ENCODE data around the gene GNG13. TPM values are rescaled to one million over a fixed set of nuclear protein-coding genes. Genes with fewer than 3 reads are reported as not detected.

Gene GNG13
- total RNA-seq, 1 experiment from 2014 or later: not detected

GRCh38 chr16:840561-841454 is 40.3 kb upstream of the GNG13 start:
- no peak overlapping the region for H3K56ac ChIP-seq (ENCODE audit: insufficient read length, low read depth, low read length)
- no peaks in the 10 kb centered on the region for H3K4me1 ChIP-seq (ENCODE audit: insufficient read depth, low read length)
- no peaks in the 10 kb centered on the region for H3K79me2 ChIP-seq (ENCODE audit: insufficient read depth, low read length)
- peaks cover 2 to 3% of the 10 kb centered on the region in 2 experiments; a peak in 2 of 4 replicates for H3K4me1 Mint-ChIP-seq
- peaks cover 18 to 20% of the 10 kb centered on the region in 2 experiments for H3K9me3 Mint-ChIP-seq
- no peak overlapping the region for H2AFZ ChIP-seq (ENCODE audit: low read length)
- no peak overlapping the region for H3K27ac ChIP-seq (ENCODE audit: insufficient read length, low read depth, low read length)
- no peak overlapping the region for H2BK15ac ChIP-seq (ENCODE audit: low read depth, low read length)
- no peak overlapping the region for H2AK5ac ChIP-seq (ENCODE audit: insufficient read length, low read length)
- no peak overlapping the region for H3T11ph ChIP-seq (ENCODE audit: low read length)
- H3K23me2 ChIP-seq (ENCODE audit: insufficient read length, low read depth, low read length, poor library complexity, severe bottlenecking): no peaks in the 10 kb centered on the region
- H4K8ac ChIP-seq (replicated peaks; ENCODE audit: insufficient read length, low read depth, low read length): no peak overlapping the region
- H2BK12ac ChIP-seq (ENCODE audit: insufficient read length, low read depth, low read length): no peak overlapping the region
- H4K91ac ChIP-seq (ENCODE audit: insufficient read length, low read depth, low read length): no peak overlapping the region
- peaks cover 16% of the 10 kb centered on the region for H3K27me3 Mint-ChIP-seq (ENCODE audit: low read depth)
- no peak overlapping the region for H2BK120ac ChIP-seq (ENCODE audit: low read depth, low read length, poor library complexity, severe bottlenecking)
- H3K18ac ChIP-seq (ENCODE audit: insufficient read length, low read depth, low read length): no peak overlapping the region
- DNase-seq: no peak
- no peaks in the 10 kb centered on the region for H3K27me3 ChIP-seq (ENCODE audit: insufficient read depth, low read length)
- H2BK5ac ChIP-seq (ENCODE audit: insufficient read length, low read length): no peak overlapping the region
- TF ChIP-seq CTCF (conservative IDR thresholded peaks at IDR 0.05): no peak
- no peak overlapping the region for H3K4me3 Mint-ChIP-seq
- no CpG with 5 or more reads among the region's 34 CpGs for WGBS (ENCODE audit: extremely low coverage, insufficient read length, low lambda C conversion rate)
- H4K20me1 ChIP-seq (ENCODE audit: control insufficient read depth, insufficient read depth, insufficient read length): no peaks in the 10 kb centered on the region
- no peak overlapping the region for H3K27ac Mint-ChIP-seq
- no peak overlapping the region for H4K5ac ChIP-seq (ENCODE audit: insufficient read length, low read depth, low read length)
- H3K9ac ChIP-seq (ENCODE audit: extremely low read depth, insufficient read length, low read length): no peak overlapping the region
- no peak overlapping the region; the same call in 1 of the 2 replicates for H3K14ac ChIP-seq (ENCODE audit: insufficient read depth, low read length)
- H3K23ac ChIP-seq (ENCODE audit: insufficient read length, low read depth, low read length): no peak overlapping the region
- no peaks in the 10 kb centered on the region for H3K79me1 ChIP-seq (ENCODE audit: insufficient read depth, low read depth, low read length, poor library complexity, severe bottlenecking)
- H3K36me3 Mint-ChIP-seq (ENCODE audit: insufficient read depth in 1 of 3, low read depth in 3 of 3): peaks cover 0 to 13% (median 4%) of the 10 kb centered on the region in 3 experiments; a peak in 3 of 7 replicates
- H3K9me3 ChIP-seq (ENCODE audit: control insufficient read depth, low read depth, low read length): no peaks in the 10 kb centered on the region
- H3K4ac ChIP-seq (ENCODE audit: low read depth, low read length): no peak overlapping the region
- no peak overlapping the region for H3K4me2 ChIP-seq (ENCODE audit: insufficient read depth, insufficient read length, low read length)
- no peak overlapping the region for H2BK20ac ChIP-seq (ENCODE audit: low read depth, low read length, poor library complexity, severe bottlenecking)
